MG63 (cell line): ENCODE measurements around the gene SMAD6. TPM values are rescaled to one million over a fixed set of nuclear protein-coding genes. Genes with fewer than 3 reads are reported as not detected.
"Not testable (repeated sequence)": the region's sequence is repeated elsewhere in the genome, so short reads cannot be mapped to it uniquely, and the experiment has no call there.

Experiments
- DNase-seq: peaks from one replicate; pipeline ENCODE4 v3.0.0-alpha.2; 2020
- H3K27me3 ChIP-seq: fragments of 250-450 bp; sonication (Bioruptor Pico); 2 replicates; pipeline ENCODE4 v1.5.1; 2020; ENCODE audit warnings: mild to moderate bottlenecking, moderate library complexity
- H3K36me3 ChIP-seq: fragments of 250-450 bp; sonication (Bioruptor Pico); 2 replicates; pipeline ENCODE4 v1.5.1; 2020; ENCODE audit warnings: mild to moderate bottlenecking, moderate library complexity
- H3K4me3 ChIP-seq: fragments of 250-450 bp; sonication (Bioruptor Pico); 2 replicates; pipeline ENCODE4 v1.5.1; 2020; ENCODE audit warnings: mild to moderate bottlenecking, moderate library complexity
- H3K9me3 ChIP-seq: fragments of 250-450 bp; sonication (Bioruptor Pico); 2 replicates; pipeline ENCODE4 v1.5.1; 2020; ENCODE audit warnings: mild to moderate bottlenecking, moderate library complexity
- total RNA-seq: library from RNA; depleted of rRNA; stranded (reverse); fragments of >200 nt; shearing (Covaris generic); gene quantifications from 2 replicates; pipeline ENCODE4 v1.2.3, GENCODE V29; 2014; ENCODE audit warnings: low replicate concordance

The SMAD6 gene
- total RNA-seq, 1 experiment from 2014 or later, result 37.8 TPM

DNA sequence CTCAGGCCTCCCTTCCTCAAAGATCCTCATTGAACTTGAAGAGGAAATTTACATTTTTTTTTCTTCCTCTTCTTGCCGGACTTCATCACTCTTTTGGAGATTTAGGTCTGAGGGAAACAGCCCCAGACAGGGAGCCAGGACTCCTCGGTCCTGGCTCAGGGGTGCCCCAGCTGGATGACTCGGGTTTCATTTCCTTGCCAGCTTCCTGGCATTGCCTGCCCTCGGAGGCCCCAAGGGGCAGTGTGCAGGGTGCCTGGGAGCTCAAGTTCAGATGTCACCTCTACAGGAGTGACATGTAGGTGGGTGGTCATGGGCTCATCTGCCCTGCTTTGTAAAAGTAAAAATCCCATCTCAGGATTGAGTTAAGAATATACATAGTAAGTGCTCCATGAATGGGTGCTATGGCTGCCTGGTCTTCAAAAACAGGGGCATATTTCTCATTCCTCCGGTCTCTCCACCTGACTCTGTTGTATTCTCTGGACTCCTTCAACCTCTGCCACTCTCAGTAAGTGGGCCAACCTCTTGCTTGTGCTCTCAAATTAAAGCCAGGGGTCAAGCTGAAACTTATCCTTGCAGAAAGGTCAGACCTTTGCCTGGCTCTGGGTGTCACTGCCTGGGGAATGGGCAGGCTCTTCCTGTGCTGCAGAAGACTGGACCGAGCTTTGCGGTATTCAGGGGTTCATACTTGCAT lies 51.8 kb downstream of the SMAD6 start:
- Histone ChIP-seq H3K36me3 (peaks cover 88% of the 10 kb centered on the region), H3K27me3 (no peaks in the 10 kb centered on the region), H3K9me3 (peaks cover 15% of the 10 kb centered on the region), H3K4me3 (no peak overlapping the region)
- no peak for DNase-seq

DNA sequence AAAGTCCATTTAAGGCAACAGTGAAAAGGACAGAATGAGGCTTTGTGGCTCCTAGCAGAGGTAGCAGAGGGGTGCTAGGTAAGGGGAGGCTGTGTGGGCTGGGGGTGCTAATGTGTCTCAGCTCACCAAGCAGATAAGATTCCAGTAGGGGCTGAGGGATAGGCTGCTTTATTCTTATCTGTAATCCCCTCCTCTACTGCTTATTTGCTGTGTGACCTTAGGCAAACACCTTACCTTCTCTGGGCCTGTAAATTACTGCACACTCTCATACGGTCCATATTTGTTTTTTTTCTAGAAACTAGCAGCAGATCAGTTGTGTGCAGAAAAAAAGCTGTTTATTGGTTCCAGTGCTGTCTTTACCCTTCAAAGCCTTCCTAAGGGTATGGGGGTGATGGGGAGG lies 52.8 kb downstream of the SMAD6 start:
- Histone ChIP-seq H3K27me3 (no peaks in the 10 kb centered on the region), H3K9me3 (peaks cover 15% of the 10 kb centered on the region), H3K36me3 (peaks cover 79% of the 10 kb centered on the region), H3K4me3 (no peak overlapping the region)
- DNase-seq, result no peak

DNA sequence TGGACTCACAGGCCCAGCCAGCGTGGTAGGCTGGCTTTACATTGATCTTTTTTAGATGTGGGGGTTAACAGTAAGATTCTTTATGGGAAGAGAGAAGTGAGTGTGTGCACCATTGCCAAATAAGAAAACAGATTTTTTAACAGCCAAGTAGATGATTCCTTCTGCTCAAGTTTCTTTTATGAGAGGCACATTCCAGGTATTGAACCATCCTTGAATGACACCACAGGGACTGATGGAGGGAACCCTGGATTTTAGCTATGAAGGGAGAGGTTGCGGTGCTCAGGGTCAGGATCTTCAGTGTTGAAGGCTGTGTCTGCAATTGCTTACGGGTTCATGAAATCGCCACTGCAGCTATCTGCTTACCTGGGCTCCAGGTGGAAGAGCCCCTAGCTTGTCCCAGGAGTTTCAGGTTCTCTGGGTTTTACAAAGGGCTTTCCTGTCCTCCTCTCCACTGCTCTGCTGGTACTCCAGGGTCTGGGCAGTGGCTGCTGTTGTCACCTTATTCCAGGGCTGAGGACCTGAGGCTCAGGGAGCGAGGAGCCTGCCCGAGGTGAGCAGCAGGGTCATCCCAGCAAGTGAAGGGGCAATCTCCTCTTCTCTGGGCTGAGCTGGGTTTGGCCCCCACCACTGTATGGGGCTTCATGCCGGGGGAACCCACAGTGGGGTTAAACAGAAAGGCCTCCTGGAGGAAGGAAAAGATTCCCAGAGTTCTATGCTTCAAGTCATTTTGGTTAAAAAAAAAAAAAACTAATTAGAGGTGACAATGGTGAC lies 53.4 kb downstream of the SMAD6 start:
- no peak for DNase-seq
- Histone ChIP-seq H3K9me3 (peaks cover 15% of the 10 kb centered on the region), H3K36me3 (peaks cover 74% of the 10 kb centered on the region)

GRCh38 chr15:66756295-66756694 lies 54.3 kb downstream of the SMAD6 start:
- Histone ChIP-seq H3K9me3 (peaks cover 15% of the 10 kb centered on the region), H3K4me3 (no peak overlapping the region), H3K27me3 (no peaks in the 10 kb centered on the region), H3K36me3 (peaks cover 71% of the 10 kb centered on the region)
- DNase-seq, result no peak

More for the DNA sequence above, 53.4 kb downstream of the SMAD6 start:
- no peak overlapping the region for H3K4me3 ChIP-seq
- no peaks in the 10 kb centered on the region for H3K27me3 ChIP-seq

- Histone ChIP-seq H3K36me3 (peaks cover 66% of the 10 kb centered on the region), H3K4me3 (no peak overlapping the region), H3K27me3 (no peaks in the 10 kb centered on the region), H3K9me3 (peaks cover 15% of the 10 kb centered on the region)
- no peak for DNase-seq
Observed at GRCh38 chr15:66757030-66757429, 55.0 kb downstream of the SMAD6 start.

DNA sequence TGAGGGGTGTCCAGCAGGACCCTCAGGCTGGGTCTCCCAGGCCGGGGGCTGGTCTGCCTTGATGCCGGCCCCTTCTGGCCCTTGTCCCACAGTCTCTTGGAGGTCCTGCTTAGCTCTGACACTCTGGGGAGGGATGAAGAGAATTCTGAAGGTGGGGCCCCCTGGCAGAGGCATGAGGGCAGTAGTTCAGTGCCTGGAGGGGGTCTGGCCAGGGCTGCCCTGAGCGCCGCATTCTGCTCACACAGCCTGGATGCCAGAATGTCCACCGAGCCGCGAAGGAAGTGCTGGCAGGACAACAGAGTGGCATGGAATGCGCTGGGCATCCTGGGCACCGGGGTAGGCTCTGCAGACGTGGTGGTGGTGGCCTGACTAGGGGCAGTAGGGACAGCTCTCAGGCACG lies 55.5 kb downstream of the SMAD6 start:
- no peak for DNase-seq
- peaks cover 61% of the 10 kb centered on the region for H3K36me3 ChIP-seq
- peaks cover 15% of the 10 kb centered on the region for H3K9me3 ChIP-seq
- H3K4me3 ChIP-seq, result no peak overlapping the region
- no peaks in the 10 kb centered on the region for H3K27me3 ChIP-seq

DNA sequence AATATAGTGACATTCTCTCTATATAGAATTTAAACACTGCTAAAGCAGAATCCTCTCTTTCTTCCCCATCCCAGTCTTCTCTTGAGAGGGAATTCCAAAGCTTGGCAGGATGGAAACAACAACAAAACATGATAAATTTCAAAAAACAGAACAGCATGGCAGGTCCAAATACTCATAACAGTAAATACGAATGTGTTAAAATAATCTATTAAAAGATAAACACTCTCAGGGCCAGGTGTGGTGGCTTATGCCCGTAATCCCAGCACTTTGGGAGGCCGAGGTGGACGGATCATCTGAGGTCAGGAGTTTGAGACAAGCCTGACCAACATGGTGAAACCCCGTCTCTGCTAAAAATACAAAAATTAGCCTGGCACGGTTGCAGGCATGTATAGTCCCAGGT lies 56.2 kb downstream of the SMAD6 start:
- not testable (repeated sequence) for H3K4me3 ChIP-seq, H3K27me3 ChIP-seq, DNase-seq
- Histone ChIP-seq H3K36me3 (peaks cover 54% of the 10 kb centered on the region), H3K9me3 (peaks cover 15% of the 10 kb centered on the region)

- H3K36me3 ChIP-seq, result peaks cover 48% of the 10 kb centered on the region
- H3K4me3 ChIP-seq, result no peak overlapping the region
- H3K9me3 ChIP-seq, result peaks cover 15% of the 10 kb centered on the region
- no peak for DNase-seq
- no peaks in the 10 kb centered on the region for H3K27me3 ChIP-seq
Observed at GRCh38 chr15:66758844-66759243, 56.8 kb downstream of the SMAD6 start.

GRCh38 chr15:66760097-66760967 lies 58.3 kb downstream of the SMAD6 start:
- Histone ChIP-seq H3K9me3 (peaks cover 5% of the 10 kb centered on the region), H3K4me3 (no peak overlapping the region), H3K36me3 (peaks cover 41% of the 10 kb centered on the region), H3K27me3 (no peaks in the 10 kb centered on the region)
- no peak for DNase-seq

GRCh38 chr15:66760968-66761725 lies 59.1 kb downstream of the SMAD6 start:
- DNase-seq, result no peak
- Histone ChIP-seq H3K4me3 (no peak overlapping the region), H3K36me3 (peaks cover 36% of the 10 kb centered on the region), H3K27me3 (no peaks in the 10 kb centered on the region), H3K9me3 (peaks cover 1% of the 10 kb centered on the region)

GRCh38 chr15:66761726-66762595 lies 59.9 kb downstream of the SMAD6 start:
- Histone ChIP-seq H3K9me3 (peaks cover 1% of the 10 kb centered on the region; the same call in 1 of the 2 replicates), H3K4me3 (no peak overlapping the region), H3K36me3 (peaks cover 27% of the 10 kb centered on the region), H3K27me3 (no peaks in the 10 kb centered on the region)
- DNase-seq, result peak; percentile 85

GRCh38 chr15:66763186-66764071 lies 61.4 kb downstream of the SMAD6 start:
- no peak overlapping the region for H3K4me3 ChIP-seq
- peak; percentile 99 for DNase-seq
- peaks cover 19% of the 10 kb centered on the region for H3K36me3 ChIP-seq
- H3K9me3 ChIP-seq, result no peaks in the 10 kb centered on the region
- H3K27me3 ChIP-seq, result no peaks in the 10 kb centered on the region

GRCh38 chr15:66764072-66764786 lies 62.2 kb downstream of the SMAD6 start:
- Histone ChIP-seq H3K9me3 (no peaks in the 10 kb centered on the region), H3K36me3 (peaks cover 27% of the 10 kb centered on the region), H3K4me3 (no peak overlapping the region), H3K27me3 (no peaks in the 10 kb centered on the region)
- no peak for DNase-seq
